Keratinocyte (primary cell): ENCODE data around the gene ADAT3. TPM values are rescaled to one million over a fixed set of nuclear protein-coding genes. Genes with fewer than 3 reads are reported as not detected.
"Not testable (repeated sequence)": the region's sequence is repeated elsewhere in the genome, so short reads cannot be mapped to it uniquely, and the experiment has no call there.

Experiments used
- DNase-seq: peaks from one replicate; pipeline ENCODE4 v3.0.0-alpha.2; 2011; ENCODE audit warnings: low read depth, missing footprints, low spot score
- FAIRE-seq: peaks from 2 replicates; lab custom pipeline; 2011; peaks lifted over from hg19 to GRCh38; lab: Jason Lieb, UNC
- H2AFZ ChIP-seq: 2 replicates; pipeline ENCODE4 v1.6.0; 2012; ENCODE audit warnings: low read length, control low read depth, inconsistent platforms; ENCODE audit not compliant: control insufficient read depth
- H3K27ac ChIP-seq: 2 replicates; pipeline ENCODE4 v1.5.1; 2011; ENCODE audit warnings: low read length; ENCODE audit not compliant: control insufficient read depth, insufficient read depth
- H3K27me3 ChIP-seq: 3 replicates; pipeline ENCODE4 v1.6.0; 2011; ENCODE audit warnings: low read length; ENCODE audit not compliant: control insufficient read depth, insufficient read depth; ENCODE audit errors: extremely low read depth
- H3K36me3 ChIP-seq, 2 experiments: 2 replicates in 1 of 2; 3 replicates in 1 of 2; pipeline ENCODE4 v1.5.1; 2011; ENCODE audit warnings: low read length in 2 of 2, mild to moderate bottlenecking in 1 of 2; ENCODE audit not compliant: control insufficient read depth in 2 of 2, insufficient read depth in 2 of 2; ENCODE audit errors: extremely low read depth in 1 of 2
- H3K4me1 ChIP-seq: 3 replicates; pipeline ENCODE4 v1.5.1; 2011; ENCODE audit warnings: low read length; ENCODE audit not compliant: control insufficient read depth, insufficient read depth; ENCODE audit errors: extremely low read depth
- H3K4me2 ChIP-seq: 3 replicates; pipeline ENCODE4 v1.6.0; 2011; ENCODE audit warnings: low read depth, low read length; ENCODE audit not compliant: control insufficient read depth, insufficient read depth; ENCODE audit errors: extremely low read depth
- H3K4me3 ChIP-seq, 3 experiments: fragments of 200-600 bp in 1 of 3; sonication (generic) in 1 of 3; 2 replicates in 2 of 3; 3 replicates in 1 of 3; pipeline ENCODE4 v1.5.1; 2011 to 2016; ENCODE audit warnings: low read length in 3 of 3, mild to moderate bottlenecking in 3 of 3, control low read depth in 2 of 3, inconsistent platforms in 1 of 3, low read depth in 1 of 3, mixed read lengths in 1 of 3, mixed run types in 1 of 3, moderate library complexity in 1 of 3; ENCODE audit not compliant: control insufficient read depth in 2 of 3, insufficient read depth in 2 of 3; ENCODE audit errors: extremely low read depth in 1 of 3
- H3K79me2 ChIP-seq: 2 replicates; pipeline ENCODE4 v1.6.0; 2012; ENCODE audit warnings: low read length; ENCODE audit not compliant: control insufficient read depth, insufficient read depth
- H3K9ac ChIP-seq: 3 replicates; pipeline ENCODE4 v1.6.0; 2011; ENCODE audit warnings: low read length; ENCODE audit not compliant: control insufficient read depth, insufficient read depth; ENCODE audit errors: extremely low read depth
- H3K9me1 ChIP-seq: 3 replicates; pipeline ENCODE4 v1.6.0; 2011; ENCODE audit warnings: low read length; ENCODE audit not compliant: control insufficient read depth, insufficient read depth; ENCODE audit errors: extremely low read depth
- H3K9me3 ChIP-seq: 2 replicates; pipeline ENCODE4 v1.5.1; 2012; ENCODE audit warnings: low read depth, low read length; ENCODE audit not compliant: control insufficient read depth
- H4K20me1 ChIP-seq: 3 replicates; pipeline ENCODE4 v1.6.0; 2011; ENCODE audit warnings: low read length; ENCODE audit not compliant: control insufficient read depth, insufficient read depth; ENCODE audit errors: extremely low read depth
- CTCF ChIP-seq, 3 experiments: IDR thresholded peaks in 1 of 3; conservative IDR thresholded peaks in 1 of 3; optimal IDR thresholded peaks in 1 of 3; 2 replicates in 2 of 3; 3 replicates in 1 of 3; pipeline versions ENCODE3 to v1.5.1; 2011; ENCODE audit warnings: low read length in 3 of 3, mild to moderate bottlenecking in 3 of 3, moderate library complexity in 2 of 3, control low read depth in 1 of 3, inconsistent platforms in 1 of 3; ENCODE audit not compliant: insufficient read depth in 2 of 3; ENCODE audit errors: extremely low read depth in 1 of 3
- EZH2 ChIP-seq: IDR thresholded peaks from one replicate; pipeline ENCODE4 v1.6.1; 2012; ENCODE audit warnings: inconsistent platforms, mild to moderate bottlenecking, low read length, moderate library complexity
- dilution Hi-C: fragments of 300-500 bp; cut with MboI; formaldehyde crosslinking; loops from one replicate; pipeline ENCODE4 v1.7.0; 2020; ENCODE audit warnings: low sequenced_read_pairs; ENCODE audit not compliant: extremely low pct_ligation_motif_present
- polyA plus RNA-seq, 5 experiments: library from polyadenylated mRNA; depleted of rRNA in 3 of 5; stranded (reverse) in 3 of 5; stranded (forward) in 1 of 5; unstranded in 1 of 5; fragments of >200 nt; gene quantifications; 1 replicate in 1 of 5; 2 replicates in 3 of 5; 3 replicates in 1 of 5; pipeline versions ENCODE4 v1.2.1 to v1.2.3, GENCODE V29; 2011 to 2012; ENCODE audit warnings: missing spikeins in 2 of 5, low read depth in 1 of 5, low replicate concordance in 1 of 5

ADAT3 gene
- polyA plus RNA-seq, 1 donor (not counting 4 experiments of a cell fraction or from before 2014, with no cell fraction given) = 0.55 TPM

GRCh38 chr19:1879982-1880381 lies 25.2 kb upstream of the ADAT3 start:
- H3K4me3 ChIP-seq, H3K27ac ChIP-seq, H3K27me3 ChIP-seq, H3K4me2 ChIP-seq, H2AFZ ChIP-seq, dilution Hi-C loops, DNase-seq, H3K9ac ChIP-seq, H3K9me3 ChIP-seq, H3K9me1 ChIP-seq, FAIRE-seq: not testable (repeated sequence)
- H3K79me2 ChIP-seq = peaks cover 56% of the 10 kb centered on the region
- peaks cover 32% of the 10 kb centered on the region for H3K4me1 ChIP-seq
- H4K20me1 ChIP-seq = peaks cover 30% of the 10 kb centered on the region
- peaks cover 5 to 11% of the 10 kb centered on the region in 2 experiments for H3K36me3 ChIP-seq

GRCh38 chr19:1880611-1881392 lies 24.4 kb upstream of the ADAT3 start:
- H3K4me2 ChIP-seq = peak overlapping the region; percentile 25
- H4K20me1 ChIP-seq = peaks cover 25% of the 10 kb centered on the region
- DNase-seq = no peak
- FAIRE-seq = no peak
- no peaks in the 10 kb centered on the region for H3K27me3 ChIP-seq
- TF ChIP-seq CTCF (optimal IDR thresholded peaks at IDR 0.05 in 1 of 3, IDR thresholded peaks at IDR 0.05 in 1 of 3, conservative IDR thresholded peaks at IDR 0.05 in 1 of 3; ENCODE audit: extremely low read depth in 1 of 3, insufficient read depth in 2 of 3, low read length in 3 of 3) = no peak
- no peak for TF ChIP-seq EZH2
- H3K9me1 ChIP-seq = peaks cover 6% of the 10 kb centered on the region
- no peaks in the 10 kb centered on the region for H3K9me3 ChIP-seq
- H3K79me2 ChIP-seq = peaks cover 48% of the 10 kb centered on the region
- H3K4me3 ChIP-seq = no peak overlapping the region
- H3K4me1 ChIP-seq = peaks cover 32% of the 10 kb centered on the region
- H3K27ac ChIP-seq = no peak overlapping the region
- no peak overlapping the region for H2AFZ ChIP-seq
- dilution Hi-C loops = no loop called here
- H3K36me3 ChIP-seq = peaks cover 5 to 11% of the 10 kb centered on the region in 2 experiments
- no peak overlapping the region for H3K9ac ChIP-seq

- FAIRE-seq, dilution Hi-C loops, H3K4me3 ChIP-seq, H2AFZ ChIP-seq, H3K9me3 ChIP-seq, DNase-seq, H3K27ac ChIP-seq, H3K9me1 ChIP-seq, H3K9ac ChIP-seq, H3K27me3 ChIP-seq: not testable (repeated sequence)
- Histone ChIP-seq H3K4me2 (peak overlapping the region; percentile 27), H3K36me3 (peaks cover 5 to 11% of the 10 kb centered on the region in 2 experiments), H4K20me1 (peaks cover 25% of the 10 kb centered on the region), H3K4me1 (peaks cover 27% of the 10 kb centered on the region), H3K79me2 (peaks cover 47% of the 10 kb centered on the region)
These were observed 23.7 kb upstream of the ADAT3 start for GRCh38 chr19:1881393-1882088.
